Bone marrow (tissue), 2 donors: ENCODE measurements around the gene SPATA6.
"Not testable (repeated sequence)": the region's sequence is repeated elsewhere in the genome, so short reads cannot be mapped to it uniquely, and the experiment has no call there.

ENCODE experiments used
- DNase-seq, 2 donors: peaks; one replicate each; lab custom pipeline; 2025; lab: John Stamatoyannopoulos, UW

SPATA6 gene

GRCh38 chr1:48471691-48472576 is at the start of gene SPATA6:
TSS of gene SPATA6 (minus strand) at chr1:48472204. CDS start at chr1:48472008, 196 bp downstream.
- peak in 1 of 2 donors; percentile 91 for DNase-seq

GRCh38 chr1:48519896-48520295 is 47.9 kb upstream of the SPATA6 start:
- not testable (repeated sequence) for DNase-seq

DNA sequence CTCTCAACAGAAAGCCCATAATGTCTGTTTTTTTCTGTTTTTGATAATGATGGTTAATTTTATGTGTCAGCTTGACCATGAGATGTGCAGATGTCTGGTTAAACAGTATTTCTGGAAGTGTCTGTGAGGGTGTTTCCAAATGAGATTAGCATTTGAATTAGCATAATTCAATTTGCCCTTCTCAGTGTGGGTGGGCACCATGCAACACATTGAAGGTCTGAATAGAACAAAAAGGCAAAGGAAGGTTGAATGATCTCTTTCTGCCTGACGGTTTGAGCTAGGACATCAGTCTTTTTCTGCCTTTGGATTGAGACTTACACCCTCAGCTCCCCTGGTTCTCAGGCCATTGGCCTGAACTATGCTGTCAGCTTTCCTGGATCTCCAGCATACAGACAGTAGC is 34.9 kb upstream of the SPATA6 start:
- no peak for DNase-seq

DNA sequence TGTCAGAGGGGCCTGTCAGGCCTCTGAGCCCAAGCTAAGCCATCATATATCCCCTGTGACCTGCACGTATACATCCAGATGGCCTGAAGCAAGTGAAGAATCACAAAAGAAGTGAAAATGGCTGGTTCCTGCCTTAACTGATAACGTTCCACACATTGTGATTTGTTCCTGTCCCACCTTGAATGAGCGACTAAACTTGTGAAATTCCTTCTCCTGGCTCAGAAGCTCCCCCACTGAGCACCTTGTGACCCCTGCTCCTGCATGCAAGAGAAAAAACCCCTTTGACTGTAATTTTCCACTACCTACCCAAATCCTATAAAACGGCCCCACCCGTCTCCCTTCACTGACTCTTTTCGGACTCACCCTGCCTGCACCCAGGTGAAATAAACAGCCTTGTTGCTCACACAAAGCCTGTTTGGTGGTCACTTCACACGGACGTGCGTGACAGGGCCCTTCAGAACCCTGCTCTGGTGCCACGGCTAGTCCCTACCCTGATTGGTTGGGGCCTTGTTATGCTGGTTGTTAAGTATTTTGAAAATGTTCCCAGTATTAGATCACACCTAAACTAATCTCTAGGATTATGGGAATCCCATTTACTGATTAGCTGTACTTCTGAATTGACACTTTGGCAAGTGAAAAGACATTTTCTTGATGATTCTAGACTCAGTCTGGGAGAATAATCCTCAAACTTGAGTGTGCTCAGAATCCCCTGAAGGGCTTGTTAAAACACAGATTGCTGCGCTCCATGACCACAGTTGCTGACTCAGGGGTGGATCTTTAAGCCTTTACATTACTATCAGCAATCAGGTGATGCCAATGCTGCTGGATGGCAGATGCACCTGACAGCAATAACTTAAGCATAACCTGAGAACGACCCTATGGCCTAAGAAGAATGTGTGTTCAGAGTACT is 28.8 kb upstream of the SPATA6 start:
- DNase-seq: no peak

DNA sequence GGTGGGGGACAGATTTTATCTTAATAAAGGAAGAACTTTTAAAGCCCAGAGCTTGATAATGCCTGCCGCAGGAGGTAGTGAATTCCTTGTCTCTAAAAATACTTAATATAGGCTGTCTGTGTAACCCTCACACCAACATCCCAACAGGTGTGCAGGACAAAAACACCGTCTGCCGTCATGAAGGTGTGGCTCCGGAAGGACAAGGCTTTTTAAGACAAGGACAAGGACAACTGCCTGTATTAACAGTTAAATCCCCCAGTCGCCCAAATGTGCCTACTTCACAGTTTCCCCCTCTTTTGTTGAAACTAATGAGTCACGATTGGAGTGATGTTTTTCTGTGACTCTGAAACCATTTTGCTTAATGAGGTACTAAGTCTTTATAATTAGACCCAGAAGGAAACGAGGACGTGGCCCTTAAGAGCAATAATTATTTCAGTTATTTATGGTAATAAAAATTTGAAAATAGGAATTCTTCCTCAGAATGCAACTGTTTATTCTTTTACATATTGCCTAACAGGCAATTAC is 27.3 kb upstream of the SPATA6 start:
- DNase-seq: no peak

GRCh38 chr1:48498096-48498791 is 26.2 kb upstream of the SPATA6 start:
- peak; percentile 16 to 31 for DNase-seq

GRCh38 chr1:48495911-48496310 is 23.9 kb upstream of the SPATA6 start:
- no peak for DNase-seq

DNA sequence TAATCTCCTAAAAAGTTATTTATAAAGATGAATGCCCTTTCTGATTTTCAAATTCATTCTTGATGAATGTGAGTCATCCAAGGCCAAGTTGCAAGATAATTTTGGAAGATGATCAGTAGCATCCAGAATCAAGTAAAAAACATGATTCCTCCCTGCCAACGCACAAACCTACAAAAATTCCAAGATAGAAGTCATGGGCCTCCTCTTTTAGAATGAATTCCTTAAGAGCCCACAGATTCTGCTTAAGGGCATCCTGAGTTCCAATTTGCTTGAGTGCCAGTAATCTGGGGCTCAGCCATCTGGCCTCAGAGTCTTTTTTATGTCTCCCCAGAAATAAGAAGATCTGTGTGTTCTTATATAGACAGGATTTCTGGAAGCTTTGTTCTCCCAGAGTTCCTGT is 23.2 kb upstream of the SPATA6 start:
- DNase-seq: no peak

GRCh38 chr1:48493970-48494769 is 22.2 kb upstream of the SPATA6 start:
- DNase-seq: no peak

DNA sequence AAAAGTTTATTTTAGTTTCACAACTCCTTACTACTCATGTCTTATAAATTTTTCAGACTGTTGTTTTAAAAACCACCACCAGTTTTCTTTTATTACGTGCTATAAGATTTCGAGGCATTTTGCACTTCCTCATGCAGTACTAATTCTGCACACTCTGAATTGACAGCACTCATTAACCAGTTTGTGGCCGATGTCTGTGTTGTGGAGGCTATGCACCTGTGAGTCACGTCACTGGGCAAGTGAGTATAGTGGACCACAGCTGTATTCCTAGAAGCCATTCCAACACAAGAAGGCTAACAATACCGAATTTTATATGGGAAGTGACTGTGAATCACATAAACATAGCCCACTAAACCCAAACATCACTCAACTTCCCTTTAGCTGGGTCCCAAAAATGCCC is 21.0 kb upstream of the SPATA6 start:
- no peak for DNase-seq

DNA sequence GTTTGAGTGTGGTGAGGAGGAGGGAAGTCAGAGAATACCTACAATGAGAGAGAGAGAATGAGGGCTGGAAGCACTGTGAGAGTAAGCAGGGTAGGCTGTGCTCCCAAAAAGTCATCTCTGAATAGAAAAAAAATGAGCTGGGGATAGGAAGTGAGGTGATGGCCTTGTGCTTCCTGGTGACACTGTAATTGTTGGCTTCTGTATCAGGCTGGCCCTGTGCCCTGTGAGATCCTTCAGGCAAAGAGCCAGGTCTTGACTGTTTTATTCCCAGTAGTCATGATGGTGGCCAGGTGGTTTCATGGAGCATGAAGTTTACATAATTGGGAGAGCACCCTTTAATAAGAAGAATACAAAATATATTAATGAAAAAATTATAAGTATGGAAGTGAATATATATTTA is 20.4 kb upstream of the SPATA6 start:
- no peak for DNase-seq

DNA sequence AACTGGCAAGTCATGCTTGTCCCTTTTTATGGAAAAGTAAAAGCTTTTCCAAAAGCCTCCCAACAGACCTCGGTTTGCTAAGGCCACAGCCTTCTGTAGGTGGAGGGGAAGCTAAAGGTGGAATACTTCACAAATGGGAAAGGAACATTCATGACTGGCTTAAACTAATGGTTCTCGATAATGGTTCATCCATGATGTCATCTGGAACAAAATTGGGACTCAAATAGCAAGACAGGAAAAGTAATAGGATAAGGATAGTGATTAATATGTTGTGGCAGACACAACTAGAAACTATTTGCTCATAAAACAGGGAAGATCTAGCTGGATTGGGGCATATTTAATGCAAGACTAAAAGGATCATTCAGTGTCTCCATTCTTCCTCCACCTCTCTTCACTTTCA is 16.7 kb upstream of the SPATA6 start:
- no peak for DNase-seq

- DNase-seq: no peak
Observed at GRCh38 chr1:48480504-48480903, 8.5 kb upstream of the SPATA6 start.

- DNase-seq: not testable (repeated sequence)
Observed at GRCh38 chr1:48480023-48480422, 8.0 kb upstream of the SPATA6 start.

DNA sequence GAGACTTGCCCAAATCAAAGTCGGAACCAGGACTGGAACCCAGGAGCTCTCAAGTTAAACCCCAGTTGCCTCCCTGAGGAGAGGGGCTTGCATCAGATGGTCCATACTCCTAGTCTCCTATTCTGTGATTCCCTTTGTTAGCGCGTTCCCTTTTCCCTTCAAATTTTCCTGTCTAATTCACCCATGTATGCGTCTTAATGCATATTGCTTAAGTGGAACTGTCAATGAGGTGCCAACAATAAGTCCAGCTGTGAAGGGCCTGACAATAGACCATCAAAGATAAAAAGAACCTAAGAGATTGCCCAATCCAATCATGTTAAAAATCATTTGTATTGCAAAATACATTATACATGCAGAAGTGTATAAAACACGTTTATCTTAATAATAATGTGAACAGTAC is 634 bp upstream of the SPATA6 start:
- no peak for DNase-seq

DNA sequence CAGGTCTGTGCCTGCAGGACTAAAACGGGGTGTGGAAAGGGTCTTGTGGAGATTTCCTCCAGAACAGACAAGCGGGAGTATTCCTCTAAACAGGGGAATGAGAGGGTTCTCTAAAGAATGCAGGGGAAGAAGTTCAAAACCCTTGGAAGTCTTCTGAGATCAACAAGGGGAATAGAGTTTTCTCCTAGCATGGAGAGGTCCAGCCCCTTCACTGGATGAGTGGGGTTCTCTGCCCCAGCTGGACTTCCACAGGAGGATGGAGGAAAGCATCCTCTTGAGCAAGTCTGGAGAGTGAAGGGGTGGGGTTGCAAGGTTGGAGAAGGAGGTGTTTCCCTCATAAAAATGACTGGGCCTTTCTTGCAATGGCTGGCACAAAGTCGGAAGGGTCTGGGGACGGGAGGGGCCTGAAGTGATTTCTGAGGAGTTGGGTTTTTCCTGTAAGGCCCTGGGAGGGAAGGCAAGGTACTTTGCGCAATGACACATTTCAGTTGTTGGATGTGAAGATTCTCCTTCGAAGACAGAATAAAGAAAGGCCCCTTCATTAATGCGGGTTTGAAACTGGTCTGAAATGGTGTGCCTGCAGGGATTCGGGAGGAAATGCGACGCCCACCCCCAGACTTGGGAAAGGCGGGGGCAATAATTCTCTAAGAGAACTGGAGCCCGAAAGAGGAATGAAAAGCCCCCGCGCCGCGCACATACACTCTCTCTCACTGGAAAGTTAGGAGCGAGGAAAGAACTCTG is 884 bp downstream of the SPATA6 start:
- DNase-seq: no peak

GRCh38 chr1:48470481-48470855 is 1.5 kb downstream of the SPATA6 start:
- DNase-seq: no peak

- peak in 1 of 2 donors; percentile 3 for DNase-seq
Observed at GRCh38 chr1:48469616-48470480, 2.2 kb downstream of the SPATA6 start.

GRCh38 chr1:48466594-48466993 is 5.4 kb downstream of the SPATA6 start:
- DNase-seq: no peak
